HCT116 (cell line): ENCODE results near the gene SLC8A1. TPM values are rescaled to one million over a fixed set of nuclear protein-coding genes. Genes with fewer than 3 reads are reported as not detected.

Source experiments
- ATAC-seq: fragments of 200-7000 bp; cut with Tn5 transposase; 2 replicates; pipeline ENCODE4 v1.9.1; 2020; ENCODE audit warnings: mild to moderate bottlenecking, moderate library complexity
- BruUV-seq: library from RNA; stranded (reverse); fragments of 400-500 nt; replicated peaks from 2 replicates; lab custom pipeline; 2021; lab: Mats Ljungman, UMichigan
- CTCF ChIA-PET: fragments of 300-600 bp; sonication (Branson Sonifier 250); formaldehyde crosslinking; loops from one replicate; lab custom pipeline; 2021; ENCODE audit warnings: antibody characterized with exemption; lab: Charles Lee
- POLR2A ChIA-PET: fragments of 300-600, 350-600 bp; sonication (Branson Sonifier 250); formaldehyde crosslinking; loops from one replicate; lab custom pipeline; 2021; ENCODE audit warnings: antibody characterized with exemption; lab: Charles Lee
- RAD21 ChIA-PET, 2 experiments: fragments of 300-600 bp; sonication (Branson Sonifier 250); formaldehyde crosslinking; loops; one replicate each; lab custom pipeline; 2023; ENCODE audit warnings: low total read pairs in 2 of 2; ENCODE audit not compliant: uncharacterized antibody in 2 of 2, unreplicated experiment in 2 of 2, low non-redundant PET in 1 of 2; lab: Charles Lee
- DNase-seq: peaks from one replicate; pipeline ENCODE4 v3.0.0-alpha.2; 2010; ENCODE audit warnings: low read depth, low spot score
- H2AFZ ChIP-seq: fragments of 200-600 bp; shearing (Covaris generic), sonication (generic); 2 replicates; pipeline ENCODE4 v1.6.1; 2017; ENCODE audit warnings: low read depth, mixed run types, mixed read lengths, antibody characterized with exemption, low read length; ENCODE audit not compliant: poor library complexity, severe bottlenecking
- H3K27ac ChIP-seq: 2 replicates; pipeline ENCODE4 v1.5.1; 2012; ENCODE audit warnings: low read depth, low read length
- H3K27me3 ChIP-seq: fragments of 200-600 bp; sonication (generic); 2 replicates; pipeline ENCODE4 v1.6.1; 2016; ENCODE audit warnings: mixed run types, low read length, mixed read lengths; ENCODE audit not compliant: insufficient read depth
- H3K36me3 ChIP-seq, 2 experiments: fragments of 200-500 bp in 1 of 2; fragments of 200-600 bp in 1 of 2; sonication (Bioruptor generic) in 1 of 2; sonication (generic) in 1 of 2; 2 replicates each; pipeline versions ENCODE4 v1.5.1 to v1.6.1; 2014 to 2016; ENCODE audit warnings: low read length in 2 of 2, inconsistent platforms in 1 of 2, mixed read lengths in 1 of 2, mixed run types in 1 of 2; ENCODE audit not compliant: insufficient read depth in 2 of 2, control insufficient read depth in 1 of 2
- H3K4me1 ChIP-seq, 2 experiments: fragments of 200-600 bp in 1 of 2; sonication (generic) in 1 of 2; 2 replicates each; pipeline versions ENCODE4 v1.5.1 to v1.6.1; 2012 to 2017; ENCODE audit warnings: low read length in 2 of 2, inconsistent platforms in 1 of 2, mild to moderate bottlenecking in 1 of 2, mixed read lengths in 1 of 2, mixed run types in 1 of 2, moderate library complexity in 1 of 2; ENCODE audit not compliant: insufficient read depth in 2 of 2, control insufficient read depth in 1 of 2
- H3K4me2 ChIP-seq: fragments of 200-600 bp; sonication (generic); 2 replicates; pipeline ENCODE4 v1.6.1; 2017; ENCODE audit warnings: mixed run types, low read length, mixed read lengths
- H3K4me3 ChIP-seq, 2 experiments: fragments of 200-600 bp in 1 of 2; sonication (generic) in 1 of 2; replicated peaks in 1 of 2; 2 replicates each; pipeline ENCODE4 v1.5.1; 2011 to 2016; ENCODE audit warnings: low read length in 2 of 2, control low read depth in 1 of 2, low read depth in 1 of 2, mild to moderate bottlenecking in 1 of 2, mixed read lengths in 1 of 2, mixed run types in 1 of 2
- H3K79me2 ChIP-seq: fragments of 200-600 bp; sonication (generic); 2 replicates; pipeline ENCODE4 v1.6.1; 2017; ENCODE audit warnings: mild to moderate bottlenecking, mixed run types, low read length, moderate library complexity, mixed read lengths; ENCODE audit not compliant: insufficient read depth
- H3K9ac ChIP-seq: fragments of 200-600 bp; sonication (generic); 2 replicates; pipeline ENCODE4 v1.6.1; 2016; ENCODE audit warnings: low read length, mixed read lengths
- H3K9me2 ChIP-seq: fragments of 200-600 bp; sonication (generic), shearing (Covaris generic); 2 replicates; pipeline ENCODE4 v1.6.1; 2017; ENCODE audit warnings: mixed run types, mild to moderate bottlenecking, moderate library complexity; ENCODE audit not compliant: insufficient read depth
- H3K9me3 ChIP-seq, 2 experiments: fragments of 200-500 bp in 1 of 2; fragments of 200-600 bp in 1 of 2; sonication (Bioruptor generic) in 1 of 2; sonication (generic) in 1 of 2; 2 replicates each; pipeline ENCODE4 v1.6.1; 2014 to 2017; ENCODE audit warnings: low read length in 2 of 2, mixed read lengths in 2 of 2, inconsistent platforms in 1 of 2, low read depth in 1 of 2, mild to moderate bottlenecking in 1 of 2, mixed run types in 1 of 2, moderate library complexity in 1 of 2; ENCODE audit not compliant: control insufficient read depth in 1 of 2, insufficient read depth in 1 of 2
- H4K20me1 ChIP-seq: fragments of 200-600 bp; sonication (generic), shearing (Covaris generic); 2 replicates; pipeline ENCODE4 v1.6.1; 2017; ENCODE audit warnings: mixed run types, mild to moderate bottlenecking, moderate library complexity; ENCODE audit not compliant: insufficient read depth
- CEBPB ChIP-seq: IDR thresholded peaks from 2 replicates; pipeline ENCODE4 v1.6.1; 2012; ENCODE audit warnings: low read depth
- CTCF ChIP-seq, 3 experiments: fragments of 200-600 bp in 1 of 3; sonication (generic) in 1 of 3; IDR thresholded peaks in 2 of 3; conservative IDR thresholded peaks in 1 of 3; 2 replicates each; pipeline ENCODE4 v1.5.1; 2012 to 2017; ENCODE audit warnings: low read depth in 2 of 3, low read length in 2 of 3, antibody characterized with exemption in 1 of 3, borderline replicate concordance in 1 of 3, control low read depth in 1 of 3, mild to moderate bottlenecking in 1 of 3, mixed read lengths in 1 of 3, mixed run types in 1 of 3, moderate library complexity in 1 of 3; ENCODE audit not compliant: insufficient read depth in 1 of 3
- EGR1 ChIP-seq: IDR thresholded peaks from 2 replicates; pipeline ENCODE4 v1.6.1; 2012; ENCODE audit warnings: low read depth
- EZH2phosphoT487 ChIP-seq: fragments of 200-600 bp; IDR thresholded peaks from 2 replicates; pipeline ENCODE4 v1.6.1; 2018; ENCODE audit warnings: antibody characterized with exemption, borderline replicate concordance
- SRF ChIP-seq: IDR thresholded peaks from 2 replicates; pipeline ENCODE4 v1.6.1; 2012; ENCODE audit warnings: low read depth
- YY1 ChIP-seq: IDR thresholded peaks from 2 replicates; pipeline ENCODE4 v1.6.1; 2011; ENCODE audit warnings: low read length, low read depth, moderate library complexity, mild to moderate bottlenecking; ENCODE audit not compliant: insufficient replicate concordance; ENCODE audit errors: extremely low read depth
- intact Hi-C: fragments of 100-400 bp; cut with micrococcal nuclease; formaldehyde crosslinking; loops from 2 replicates; pipeline ENCODE4 v1.10.0; 2022
- total RNA-seq: library from RNA; stranded (reverse); gene quantifications from one replicate; pipeline ENCODE4 v1.2.1, GENCODE V29; 2021; ENCODE audit not compliant: unreplicated experiment
- TF ChIP-seq, protein P1 (sequence below): IDR thresholded peaks from 2 replicates; pipeline ENCODE4 v1.6.1; 2012; ENCODE audit warnings: low read depth

The SLC8A1 gene
- total RNA-seq, 1 experiment from 2014 or later, result 0.07 TPM

DNA sequence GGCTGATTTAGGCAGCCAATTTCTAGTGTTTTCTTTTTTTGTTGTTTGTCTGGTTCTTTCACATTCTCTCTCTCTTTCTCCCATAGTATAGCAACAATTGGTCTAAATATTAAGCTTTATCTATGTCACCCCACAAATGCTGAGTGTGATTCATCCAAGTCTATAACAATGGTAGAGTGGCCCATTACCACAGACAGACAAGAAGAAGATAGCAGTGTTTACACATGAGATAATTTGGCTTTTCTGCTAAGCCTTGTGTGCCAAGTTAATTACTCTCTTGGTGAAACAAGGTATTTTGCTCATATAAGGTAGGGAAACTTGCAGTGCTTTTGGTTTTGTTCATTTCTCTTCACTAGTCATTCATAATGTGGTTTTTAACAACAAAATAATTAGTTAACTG is 166.5 kb downstream of the SLC8A1 start:
- no peaks in the 10 kb centered on the region for H3K79me2 ChIP-seq
- ChIA-PET RAD21 (no interaction called here), POLR2A (no interaction called here), CTCF (no interaction called here)
- H3K4me3 ChIP-seq, result no peak overlapping the region
- H3K4me1 ChIP-seq, result no peaks in the 10 kb centered on the region
- intact Hi-C loops, result no loop called here
- no peak overlapping the region for H2AFZ ChIP-seq
- no peaks in the 10 kb centered on the region for H3K9me2 ChIP-seq
- no peak overlapping the region for H3K27ac ChIP-seq
- H3K4me2 ChIP-seq, result no peak overlapping the region
- peaks cover 45% of the 10 kb centered on the region for H3K27me3 ChIP-seq
- ATAC-seq (no peak), DNase-seq (no peak)
- no peaks in the 10 kb centered on the region for H3K9me3 ChIP-seq
- no peaks in the 10 kb centered on the region for H3K36me3 ChIP-seq
- no peaks in the 10 kb centered on the region for H4K20me1 ChIP-seq
- H3K9ac ChIP-seq, result no peak overlapping the region
- TF ChIP-seq, protein P1, sequence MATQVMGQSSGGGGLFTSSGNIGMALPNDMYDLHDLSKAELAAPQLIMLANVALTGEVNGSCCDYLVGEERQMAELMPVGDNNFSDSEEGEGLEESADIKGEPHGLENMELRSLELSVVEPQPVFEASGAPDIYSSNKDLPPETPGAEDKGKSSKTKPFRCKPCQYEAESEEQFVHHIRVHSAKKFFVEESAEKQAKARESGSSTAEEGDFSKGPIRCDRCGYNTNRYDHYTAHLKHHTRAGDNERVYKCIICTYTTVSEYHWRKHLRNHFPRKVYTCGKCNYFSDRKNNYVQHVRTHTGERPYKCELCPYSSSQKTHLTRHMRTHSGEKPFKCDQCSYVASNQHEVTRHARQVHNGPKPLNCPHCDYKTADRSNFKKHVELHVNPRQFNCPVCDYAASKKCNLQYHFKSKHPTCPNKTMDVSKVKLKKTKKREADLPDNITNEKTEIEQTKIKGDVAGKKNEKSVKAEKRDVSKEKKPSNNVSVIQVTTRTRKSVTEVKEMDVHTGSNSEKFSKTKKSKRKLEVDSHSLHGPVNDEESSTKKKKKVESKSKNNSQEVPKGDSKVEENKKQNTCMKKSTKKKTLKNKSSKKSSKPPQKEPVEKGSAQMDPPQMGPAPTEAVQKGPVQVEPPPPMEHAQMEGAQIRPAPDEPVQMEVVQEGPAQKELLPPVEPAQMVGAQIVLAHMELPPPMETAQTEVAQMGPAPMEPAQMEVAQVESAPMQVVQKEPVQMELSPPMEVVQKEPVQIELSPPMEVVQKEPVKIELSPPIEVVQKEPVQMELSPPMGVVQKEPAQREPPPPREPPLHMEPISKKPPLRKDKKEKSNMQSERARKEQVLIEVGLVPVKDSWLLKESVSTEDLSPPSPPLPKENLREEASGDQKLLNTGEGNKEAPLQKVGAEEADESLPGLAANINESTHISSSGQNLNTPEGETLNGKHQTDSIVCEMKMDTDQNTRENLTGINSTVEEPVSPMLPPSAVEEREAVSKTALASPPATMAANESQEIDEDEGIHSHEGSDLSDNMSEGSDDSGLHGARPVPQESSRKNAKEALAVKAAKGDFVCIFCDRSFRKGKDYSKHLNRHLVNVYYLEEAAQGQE, result no peak
- TF ChIP-seq CTCF (IDR thresholded peaks at IDR 0.05 in 2 of 3, conservative IDR thresholded peaks at IDR 0.05 in 1 of 3; ENCODE audit: borderline replicate concordance in 1 of 3, insufficient read depth in 1 of 3, low read depth in 2 of 3, low read length in 2 of 3) (no peak), SRF (no peak), YY1 (no peak), EZH2phosphoT487 (no peak), EGR1 (no peak), CEBPB (no peak)
- no TSS peak for BruUV-seq
